Measurements from ENCODE around the gene ENPEP.

DNA sequence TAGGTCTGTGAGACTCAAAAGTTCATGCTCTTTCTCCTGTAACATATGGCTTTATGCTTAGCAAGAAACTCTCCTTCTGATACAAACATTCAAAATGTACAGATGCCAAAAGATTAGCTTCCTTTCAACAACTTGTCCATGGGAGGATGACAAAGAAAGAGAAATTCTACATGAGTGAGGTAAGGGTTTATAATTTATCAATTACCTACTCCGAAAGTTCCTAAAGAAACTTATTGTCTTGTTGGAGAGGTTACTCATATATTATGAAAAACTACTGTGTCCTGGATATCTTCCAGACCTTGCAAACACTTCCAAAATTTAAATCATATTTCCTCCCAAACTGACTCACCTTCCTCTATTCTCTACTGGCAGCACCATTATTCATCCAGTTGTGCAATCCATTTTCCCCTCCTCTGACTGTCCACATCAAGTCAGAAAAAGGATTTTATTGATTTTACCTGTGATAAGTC is 65.1 kb downstream of the ENPEP start:
- TF ChIP-seq, protein P1, sequence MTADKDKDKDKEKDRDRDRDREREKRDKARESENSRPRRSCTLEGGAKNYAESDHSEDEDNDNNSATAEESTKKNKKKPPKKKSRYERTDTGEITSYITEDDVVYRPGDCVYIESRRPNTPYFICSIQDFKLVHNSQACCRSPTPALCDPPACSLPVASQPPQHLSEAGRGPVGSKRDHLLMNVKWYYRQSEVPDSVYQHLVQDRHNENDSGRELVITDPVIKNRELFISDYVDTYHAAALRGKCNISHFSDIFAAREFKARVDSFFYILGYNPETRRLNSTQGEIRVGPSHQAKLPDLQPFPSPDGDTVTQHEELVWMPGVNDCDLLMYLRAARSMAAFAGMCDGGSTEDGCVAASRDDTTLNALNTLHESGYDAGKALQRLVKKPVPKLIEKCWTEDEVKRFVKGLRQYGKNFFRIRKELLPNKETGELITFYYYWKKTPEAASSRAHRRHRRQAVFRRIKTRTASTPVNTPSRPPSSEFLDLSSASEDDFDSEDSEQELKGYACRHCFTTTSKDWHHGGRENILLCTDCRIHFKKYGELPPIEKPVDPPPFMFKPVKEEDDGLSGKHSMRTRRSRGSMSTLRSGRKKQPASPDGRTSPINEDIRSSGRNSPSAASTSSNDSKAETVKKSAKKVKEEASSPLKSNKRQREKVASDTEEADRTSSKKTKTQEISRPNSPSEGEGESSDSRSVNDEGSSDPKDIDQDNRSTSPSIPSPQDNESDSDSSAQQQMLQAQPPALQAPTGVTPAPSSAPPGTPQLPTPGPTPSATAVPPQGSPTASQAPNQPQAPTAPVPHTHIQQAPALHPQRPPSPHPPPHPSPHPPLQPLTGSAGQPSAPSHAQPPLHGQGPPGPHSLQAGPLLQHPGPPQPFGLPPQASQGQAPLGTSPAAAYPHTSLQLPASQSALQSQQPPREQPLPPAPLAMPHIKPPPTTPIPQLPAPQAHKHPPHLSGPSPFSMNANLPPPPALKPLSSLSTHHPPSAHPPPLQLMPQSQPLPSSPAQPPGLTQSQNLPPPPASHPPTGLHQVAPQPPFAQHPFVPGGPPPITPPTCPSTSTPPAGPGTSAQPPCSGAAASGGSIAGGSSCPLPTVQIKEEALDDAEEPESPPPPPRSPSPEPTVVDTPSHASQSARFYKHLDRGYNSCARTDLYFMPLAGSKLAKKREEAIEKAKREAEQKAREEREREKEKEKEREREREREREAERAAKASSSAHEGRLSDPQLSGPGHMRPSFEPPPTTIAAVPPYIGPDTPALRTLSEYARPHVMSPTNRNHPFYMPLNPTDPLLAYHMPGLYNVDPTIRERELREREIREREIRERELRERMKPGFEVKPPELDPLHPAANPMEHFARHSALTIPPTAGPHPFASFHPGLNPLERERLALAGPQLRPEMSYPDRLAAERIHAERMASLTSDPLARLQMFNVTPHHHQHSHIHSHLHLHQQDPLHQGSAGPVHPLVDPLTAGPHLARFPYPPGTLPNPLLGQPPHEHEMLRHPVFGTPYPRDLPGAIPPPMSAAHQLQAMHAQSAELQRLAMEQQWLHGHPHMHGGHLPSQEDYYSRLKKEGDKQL (CRISPR knock-in tag; IDR thresholded peaks at IDR 0.05; ENCODE audit: borderline replicate concordance), result no peak
- no peak for TF ChIP-seq TAF15 (IDR thresholded peaks at IDR 0.05; ENCODE audit: low read depth, low read length)
- TF ChIP-seq, protein P2, sequence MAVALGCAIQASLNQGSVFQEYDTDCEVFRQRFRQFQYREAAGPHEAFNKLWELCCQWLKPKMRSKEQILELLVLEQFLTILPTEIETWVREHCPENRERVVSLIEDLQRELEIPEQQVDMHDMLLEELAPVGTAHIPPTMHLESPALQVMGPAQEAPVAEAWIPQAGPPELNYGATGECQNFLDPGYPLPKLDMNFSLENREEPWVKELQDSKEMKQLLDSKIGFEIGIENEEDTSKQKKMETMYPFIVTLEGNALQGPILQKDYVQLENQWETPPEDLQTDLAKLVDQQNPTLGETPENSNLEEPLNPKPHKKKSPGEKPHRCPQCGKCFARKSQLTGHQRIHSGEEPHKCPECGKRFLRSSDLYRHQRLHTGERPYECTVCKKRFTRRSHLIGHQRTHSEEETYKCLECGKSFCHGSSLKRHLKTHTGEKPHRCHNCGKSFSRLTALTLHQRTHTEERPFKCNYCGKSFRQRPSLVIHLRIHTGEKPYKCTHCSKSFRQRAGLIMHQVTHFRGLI (CRISPR knock-in tag; IDR thresholded peaks at IDR 0.05), result no peak
- TF ChIP-seq, protein P3, sequence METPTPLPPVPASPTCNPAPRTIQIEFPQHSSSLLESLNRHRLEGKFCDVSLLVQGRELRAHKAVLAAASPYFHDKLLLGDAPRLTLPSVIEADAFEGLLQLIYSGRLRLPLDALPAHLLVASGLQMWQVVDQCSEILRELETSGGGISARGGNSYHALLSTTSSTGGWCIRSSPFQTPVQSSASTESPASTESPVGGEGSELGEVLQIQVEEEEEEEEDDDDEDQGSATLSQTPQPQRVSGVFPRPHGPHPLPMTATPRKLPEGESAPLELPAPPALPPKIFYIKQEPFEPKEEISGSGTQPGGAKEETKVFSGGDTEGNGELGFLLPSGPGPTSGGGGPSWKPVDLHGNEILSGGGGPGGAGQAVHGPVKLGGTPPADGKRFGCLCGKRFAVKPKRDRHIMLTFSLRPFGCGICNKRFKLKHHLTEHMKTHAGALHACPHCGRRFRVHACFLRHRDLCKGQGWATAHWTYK (CRISPR knock-in tag; IDR thresholded peaks at IDR 0.05), result no peak
- TF ChIP-seq SNRNP70 (optimal IDR thresholded peaks at IDR 0.05; ENCODE audit: low read depth, low read length), result no peak
- TF ChIP-seq JUN (IDR thresholded peaks at IDR 0.05; ENCODE audit: borderline replicate concordance, low read depth, low read length), result no peak
- no peak for TF ChIP-seq JUN (CRISPR knock-in tag; IDR thresholded peaks at IDR 0.05; ENCODE audit: borderline replicate concordance)
- no peak for TF ChIP-seq ZNF274 (IDR thresholded peaks at IDR 0.05; ENCODE audit: borderline replicate concordance, low read depth, low read length)
- no peak for TF ChIP-seq SMAD1 (IDR thresholded peaks at IDR 0.05; ENCODE audit: low read depth, low read length, partially characterized antibody)

Measured in K562 (cell line).